H1 (cell line): ENCODE data around the gene UTRN. TPM values are rescaled to one million over a fixed set of nuclear protein-coding genes. Genes with fewer than 3 reads are reported as not detected.
A peak's percentile ranks its signal among the peaks of the same experiment; 100 is the strongest.

Experiments
- CTCF ChIA-PET: fragments of 300-600 bp; sonication (Branson Sonifier 250); formaldehyde crosslinking; loops from one replicate; lab custom pipeline; 2021; ENCODE audit not compliant: partially characterized antibody; lab: Charles Lee
- POLR2A ChIA-PET: fragments of 300-600 bp; sonication (Branson Sonifier 250); formaldehyde crosslinking; loops from one replicate; lab custom pipeline; 2021; ENCODE audit warnings: inconsistent platforms; ENCODE audit not compliant: partially characterized antibody; lab: Charles Lee
- DNase-seq, 2 experiments: peaks; one replicate each; pipeline versions ENCODE4 v3.0.0 to v3.0.0-alpha.2; 2010 to 2022; ENCODE audit warnings: low spot score in 2 of 2, low read depth in 1 of 2, mixed read lengths in 1 of 2
- FAIRE-seq: peaks from 2 replicates; lab custom pipeline; 2011; peaks lifted over from hg19 to GRCh38; lab: Jason Lieb, UNC
- H2AFZ ChIP-seq: 2 replicates; pipeline ENCODE4 v1.8.1; 2012; ENCODE audit warnings: low read length, inconsistent platforms
- H2AK5ac ChIP-seq: 2 replicates; pipeline ENCODE4 v1.6.1; 2013; ENCODE audit warnings: low read depth, low read length
- H2BK120ac ChIP-seq: replicated peaks from 2 replicates; pipeline ENCODE3; 2013; ENCODE audit warnings: low read depth, low read length, inconsistent platforms
- H2BK12ac ChIP-seq: 2 replicates; pipeline ENCODE4 v1.6.1; 2013; ENCODE audit warnings: low read depth, low read length
- H2BK15ac ChIP-seq: 2 replicates; pipeline ENCODE4 v1.6.1; 2013; ENCODE audit warnings: low read length
- H2BK20ac ChIP-seq: 2 replicates; pipeline ENCODE4 v1.6.1; 2013; ENCODE audit warnings: low read length
- H2BK5ac ChIP-seq: 2 replicates; pipeline ENCODE4 v1.6.1; 2013; ENCODE audit warnings: low read depth, low read length
- H3K14ac ChIP-seq: 2 replicates; pipeline ENCODE4 v1.6.1; 2013; ENCODE audit warnings: inconsistent platforms; ENCODE audit not compliant: insufficient read length
- H3K18ac ChIP-seq: 2 replicates; pipeline ENCODE4 v1.6.1; 2013; ENCODE audit warnings: low read length; ENCODE audit errors: extremely low read depth
- H3K23ac ChIP-seq: 2 replicates; pipeline ENCODE4 v1.6.1; 2013; ENCODE audit warnings: inconsistent platforms; ENCODE audit not compliant: insufficient read length
- H3K23me2 ChIP-seq: 2 replicates; pipeline ENCODE4 v1.6.1; 2013; ENCODE audit warnings: low read depth, low read length
- H3K27ac ChIP-seq: 2 replicates; pipeline ENCODE4 v1.6.1; 2011; ENCODE audit warnings: low read depth, low read length, inconsistent platforms
- H3K27me3 ChIP-seq, 4 experiments: replicated peaks in 1 of 4; 1 replicate in 1 of 4; 2 replicates in 3 of 4; pipeline versions ENCODE4 v1.6.1 to v1.8.1; 2011 to 2013; ENCODE audit warnings: low read length in 3 of 4, mild to moderate bottlenecking in 3 of 4, inconsistent platforms in 2 of 4, mixed read lengths in 2 of 4, moderate library complexity in 1 of 4; ENCODE audit not compliant: control insufficient read depth in 3 of 4, insufficient read depth in 3 of 4; ENCODE audit errors: extremely low read depth in 1 of 4
- H3K36me3 ChIP-seq, 4 experiments: 2 replicates each; pipeline versions ENCODE4 v1.6.1 to v1.8.1; 2011 to 2013; ENCODE audit warnings: mild to moderate bottlenecking in 4 of 4, low read length in 3 of 4, moderate library complexity in 2 of 4, control low read depth in 1 of 4, inconsistent platforms in 1 of 4; ENCODE audit not compliant: insufficient read depth in 4 of 4, control insufficient read depth in 2 of 4
- H3K4ac ChIP-seq: replicated peaks from 2 replicates; pipeline ENCODE3; 2013; ENCODE audit warnings: low read length, low read depth, mixed read lengths, inconsistent platforms; ENCODE audit not compliant: insufficient read length
- H3K4me1 ChIP-seq, 4 experiments: replicated peaks in 1 of 4; 1 replicate in 1 of 4; 2 replicates in 3 of 4; pipeline versions ENCODE4 v1.6.1 to v1.8.1; 2011 to 2013; ENCODE audit warnings: low read length in 3 of 4, inconsistent platforms in 2 of 4, mixed read lengths in 1 of 4; ENCODE audit not compliant: insufficient read depth in 4 of 4, control insufficient read depth in 3 of 4
- H3K4me2 ChIP-seq, 2 experiments: 2 replicates each; pipeline versions ENCODE4 v1.6.1 to v1.8.1; 2011 to 2013; ENCODE audit warnings: low read depth in 2 of 2, low read length in 2 of 2, control low read depth in 1 of 2, inconsistent platforms in 1 of 2, mild to moderate bottlenecking in 1 of 2; ENCODE audit not compliant: insufficient read depth in 1 of 2
- H3K4me3 ChIP-seq, 4 experiments: fragments of 200-600, 300-600 bp in 1 of 4; sonication (generic), shearing (Covaris generic), sonication (Bioruptor Twin) in 1 of 4; 2 replicates each; pipeline versions ENCODE4 v1.5.1 to v1.8.1; 2011 to 2016; ENCODE audit warnings: low read length in 4 of 4, low read depth in 3 of 4, control low read depth in 2 of 4, inconsistent platforms in 2 of 4, mild to moderate bottlenecking in 2 of 4, mixed read lengths in 1 of 4, moderate library complexity in 1 of 4; ENCODE audit not compliant: insufficient read depth in 2 of 4; ENCODE audit errors: extremely low read depth in 1 of 4
- H3K56ac ChIP-seq: replicated peaks from 2 replicates; pipeline ENCODE3; 2013; ENCODE audit warnings: low read depth, mild to moderate bottlenecking, mixed read lengths, low read length, inconsistent platforms; ENCODE audit not compliant: insufficient read length
- H3K79me1 ChIP-seq: 2 replicates; pipeline ENCODE4 v1.6.1; 2013; ENCODE audit warnings: low read depth, low read length, control low read depth
- H3K79me2 ChIP-seq, 2 experiments: 2 replicates each; pipeline versions ENCODE4 v1.6.1 to v1.8.1; 2012 to 2013; ENCODE audit warnings: low read length in 2 of 2, mild to moderate bottlenecking in 2 of 2, inconsistent platforms in 1 of 2; ENCODE audit not compliant: insufficient read depth in 2 of 2, control insufficient read depth in 1 of 2
- H3K9ac ChIP-seq, 4 experiments: replicated peaks in 1 of 4; 1 replicate in 1 of 4; 2 replicates in 3 of 4; pipeline versions ENCODE4 v1.6.1 to v1.8.1; 2011 to 2013; ENCODE audit warnings: low read depth in 3 of 4, low read length in 3 of 4, control low read depth in 2 of 4, mild to moderate bottlenecking in 2 of 4, moderate library complexity in 2 of 4, inconsistent platforms in 1 of 4; ENCODE audit errors: extremely low read depth in 1 of 4
- H3K9me3 ChIP-seq, 2 experiments: 2 replicates each; pipeline versions ENCODE4 v1.6.1 to v1.8.1; 2012 to 2013; ENCODE audit warnings: mild to moderate bottlenecking in 2 of 2, moderate library complexity in 2 of 2, control low read depth in 1 of 2, inconsistent platforms in 1 of 2, low read depth in 1 of 2, low read length in 1 of 2, mixed read lengths in 1 of 2; ENCODE audit not compliant: insufficient read depth in 2 of 2
- H4K20me1 ChIP-seq, 2 experiments: replicated peaks in 1 of 2; 2 replicates each; pipeline versions ENCODE3 to v1.8.1; 2011 to 2013; ENCODE audit warnings: inconsistent platforms in 2 of 2, low read length in 2 of 2, mild to moderate bottlenecking in 1 of 2; ENCODE audit not compliant: insufficient read depth in 2 of 2, control insufficient read depth in 1 of 2
- H4K5ac ChIP-seq: 2 replicates; pipeline ENCODE4 v1.6.1; 2013; ENCODE audit warnings: low read length, low read depth, mixed read lengths, inconsistent platforms; ENCODE audit not compliant: insufficient read length
- H4K8ac ChIP-seq: 2 replicates; pipeline ENCODE4 v1.8.0; 2013; ENCODE audit warnings: mild to moderate bottlenecking, moderate library complexity, low read length, inconsistent platforms; ENCODE audit not compliant: insufficient read depth; ENCODE audit errors: extremely low read depth
- H4K91ac ChIP-seq: replicated peaks from 2 replicates; pipeline ENCODE3; 2013; ENCODE audit warnings: low read length, mixed read lengths, inconsistent platforms; ENCODE audit not compliant: insufficient read length
- CHD1 ChIP-seq: IDR thresholded peaks from 2 replicates; pipeline ENCODE4 v1.6.1; 2012; ENCODE audit warnings: low read depth, low read length, improper control_type of control experiment
- MAFK ChIP-seq: IDR thresholded peaks from 2 replicates; pipeline ENCODE4 v1.6.1; 2012; ENCODE audit warnings: low read depth, mild to moderate bottlenecking, improper control_type of control experiment, low read length
- PHF8 ChIP-seq: fragments of 200-600 bp; sonication (generic); conservative IDR thresholded peaks from 2 replicates; pipeline ENCODE4 v1.7.1; 2012; ENCODE audit warnings: low read depth, mild to moderate bottlenecking, inconsistent platforms, low read length, moderate library complexity
- WGBS, 2 experiments: shearing (Covaris generic) in 1 of 2; methylation state at CpG; one replicate each; pipeline versions ENCODE4 v1.1.6 to v1.1.7; 2013 to 2015; ENCODE audit warnings: low lambda C conversion rate in 2 of 2, mixed read lengths in 2 of 2, inconsistent platforms in 1 of 2, low coverage in 1 of 2, missing lambda C conversion rate in 1 of 2; ENCODE audit not compliant: insufficient replicate concordance in 2 of 2, insufficient coverage in 1 of 2, insufficient read length in 1 of 2; ENCODE audit errors: extremely low coverage in 1 of 2, missing lambda C conversion rate in 1 of 2; 5-methylcytosine and 5-hydroxymethylcytosine counted together
- polyA plus RNA-seq, 7 experiments: library from polyadenylated mRNA; depleted of rRNA in 3 of 7; stranded (reverse) in 5 of 7; unstranded in 2 of 7; fragments of >200 nt in 5 of 7; fragments of 200-250 nt in 2 of 7; gene quantifications; 1 replicate in 5 of 7; 2 replicates in 1 of 7; 4 replicates in 1 of 7; pipeline versions ENCODE4 v1.2.1 to v1.2.3, GENCODE V29; 2011 to 2013; ENCODE audit warnings: missing spikeins in 2 of 7, mixed read lengths in 2 of 7
- total RNA-seq: library from RNA; stranded (reverse); fragmentation: NEBNext Ultra II Directional; extraction: Animal tissue kit (Norgen Biotek cat#: 25700); gene quantifications from 2 replicates; pipeline ENCODE4 v1.2.1, GENCODE V29; 2021

The UTRN gene
- total and polyA plus RNA-seq, 2 of the 8 experiments (the other 6 are each of a cell fraction or from before 2014, with no cell fraction given), result 25.0 to 112 TPM

GRCh38 chr6:144284478-144284782 is 705 bp upstream of the UTRN start:
- H4K5ac ChIP-seq, result peak overlapping the region; percentile 85
- H3K4me1 ChIP-seq, result peaks cover 0 to 9% (median 4%) of the 10 kb centered on the region in 4 experiments; a peak in 2 of 7 replicates
- peaks cover 0 to 14% of the 10 kb centered on the region in 2 experiments; a peak in 3 of 4 replicates for H3K79me2 ChIP-seq
- no peak overlapping the region for H2BK20ac ChIP-seq
- no peak overlapping the region for H2BK120ac ChIP-seq
- H3K27ac ChIP-seq, result 0 out of 2 replicates have a peak overlapping the region, but pooled peaks have one; percentile 84
- FAIRE-seq (no peak), DNase-seq (no peak)
- no peak overlapping the region for H3K14ac ChIP-seq
- ChIA-PET CTCF (no interaction called here), POLR2A (interaction anchor here (0.6 to 1.8 kb wide), 2 partner anchors 59 to 68 kb away, joined by 3 to 6 read pairs; no protein-coding TSS in a partner anchor)
- H3K18ac ChIP-seq, result no peak overlapping the region
- H4K91ac ChIP-seq, result no peak overlapping the region
- no peaks in the 10 kb centered on the region for H3K36me3 ChIP-seq
- no peak overlapping the region for H2BK15ac ChIP-seq
- H2AK5ac ChIP-seq, result no peak overlapping the region
- peaks cover 15% of the 10 kb centered on the region for H3K23me2 ChIP-seq
- H3K4me3 ChIP-seq, result peak overlapping the region; percentile 83 to 87 (median 85)
- H4K20me1 ChIP-seq, result no peaks in the 10 kb centered on the region
- TF ChIP-seq PHF8 (no peak), MAFK (peak; percentile 95), CHD1 (no peak)
- H3K9me3 ChIP-seq, result no peaks in the 10 kb centered on the region
- H3K56ac ChIP-seq, result no peak overlapping the region
- no peak overlapping the region for H2BK5ac ChIP-seq
- no peak overlapping the region for H2BK12ac ChIP-seq
- no peak overlapping the region; the same call in 1 of the 2 replicates for H2AFZ ChIP-seq
- no peak overlapping the region for H4K8ac ChIP-seq
- H3K79me1 ChIP-seq, result no peaks in the 10 kb centered on the region; the same call in 1 of the 2 replicates
- no peak overlapping the region for H3K23ac ChIP-seq
- no peaks in the 10 kb centered on the region; a peak in 1 of 7 replicates for H3K27me3 ChIP-seq
- peak overlapping the region; percentile 80 to 82 for H3K4me2 ChIP-seq
- no peak overlapping the region for H3K4ac ChIP-seq
- peak overlapping the region in 3 of 4 experiments; percentile 78 to 84 (median 79); a peak in 5 of 7 replicates for H3K9ac ChIP-seq
- WGBS, 2 experiments, result 4% methylated on average over 7 of the region's 7 CpGs; no CpG with 5 or more reads in 1 of the 2 experiments
